ENCODE data around the gene SPEM3.

GRCh38 chr17:7437369-7437863, 8.8 kb downstream of the SPEM3 start:
- TF ChIP-seq TAF1 (IDR thresholded peaks at IDR 0.05; ENCODE audit: low read depth) (no peak), CREB1 (IDR thresholded peaks at IDR 0.05; ENCODE audit: low read depth) (no peak), RAD21 (IDR thresholded peaks at IDR 0.05; ENCODE audit: low read depth) (no peak), YY1 (IDR thresholded peaks at IDR 0.05; ENCODE audit: low read depth) (no peak), CEBPB (IDR thresholded peaks at IDR 0.05) (no peak), ZBTB7A (IDR thresholded peaks at IDR 0.05; ENCODE audit: low read depth) (no peak), USF1 (IDR thresholded peaks at IDR 0.05) (no peak), REST (IDR thresholded peaks at IDR 0.05; ENCODE audit: low read depth) (no peak), MAX (IDR thresholded peaks at IDR 0.05) (no peak), EP300 (IDR thresholded peaks at IDR 0.05; ENCODE audit: borderline replicate concordance) (no peak)
